Sigmoid colon (tissue), 4 donors: ENCODE measurements around the gene MECR.

Experiments
- CTCF ChIP-seq, 4 experiments: fragments of 450-650 bp in 3 of 4; fragments of 200-600 bp in 1 of 4; IDR thresholded peaks; one replicate each; pipeline ENCODE4 v1.5.1; 2016 to 2019; ENCODE audit warnings: antibody characterized with exemption in 4 of 4, mild to moderate bottlenecking in 3 of 4, moderate library complexity in 2 of 4
- POLR2A ChIP-seq, 2 donors: fragments of 450-650 bp; IDR thresholded peaks; one replicate each; pipeline ENCODE4 v1.6.1; 2016; ENCODE audit warnings: antibody characterized with exemption in 2 of 2, mild to moderate bottlenecking in 2 of 2, moderate library complexity in 2 of 2
- POLR2AphosphoS5 ChIP-seq, 4 donors: sonication (generic); formaldehyde crosslinking; IDR thresholded peaks; one replicate each; pipeline ENCODE4 v1.6.1; 2017; ENCODE audit warnings: antibody characterized with exemption in 4 of 4

- TF ChIP-seq POLR2AphosphoS5 (IDR thresholded peaks at IDR 0.05) (no peak), POLR2A (IDR thresholded peaks at IDR 0.05) (no peak), CTCF (IDR thresholded peaks at IDR 0.05) (no peak)
Measured at GRCh38 chr1:29197993-29198392, 32.7 kb downstream of the MECR start.
